Endothelial cell of umbilical vein (primary cell): ENCODE results near the gene TSHZ1. TPM values are rescaled to one million over a fixed set of nuclear protein-coding genes. Genes with fewer than 3 reads are reported as not detected.

Experiments
- BruUV-seq: library from RNA; stranded (reverse); fragments of 400-500 nt; replicated peaks from 2 replicates; lab custom pipeline; 2021; lab: Mats Ljungman, UMichigan
- CTCF ChIA-PET: fragments of 300-600, 350-600 bp; sonication (Branson Sonifier 250); formaldehyde crosslinking; loops from one replicate; lab custom pipeline; 2021; ENCODE audit warnings: antibody characterized with exemption, inconsistent platforms; lab: Charles Lee
- POLR2A ChIA-PET: fragments of 300-600, 350-600 bp; sonication (Branson Sonifier 250); formaldehyde crosslinking; loops from one replicate; lab custom pipeline; 2021; ENCODE audit warnings: antibody characterized with exemption, inconsistent platforms; lab: Charles Lee
- DNase-seq: peaks from one replicate; pipeline ENCODE4 v3.0.0-alpha.2; 2011; ENCODE audit warnings: low read depth, low spot score
- FAIRE-seq: peaks from 2 replicates; lab custom pipeline; 2011; peaks lifted over from hg19 to GRCh38; lab: Jason Lieb, UNC
- H2AFZ ChIP-seq: 2 replicates; pipeline ENCODE4 v1.6.0; 2012; ENCODE audit warnings: low read depth, low read length, control low read depth, inconsistent platforms
- H3K27ac ChIP-seq: 2 replicates; pipeline ENCODE4 v1.5.1; 2011; ENCODE audit warnings: low read depth, mild to moderate bottlenecking, control low read depth, low read length, moderate library complexity; ENCODE audit not compliant: insufficient read depth
- H3K27me3 ChIP-seq, 2 experiments: 2 replicates each; pipeline versions ENCODE4 v1.6.0 to v1.6.1; 2011; ENCODE audit warnings: low read length in 2 of 2, mixed read lengths in 1 of 2; ENCODE audit not compliant: control insufficient read depth in 2 of 2, insufficient read depth in 2 of 2
- H3K36me3 ChIP-seq, 2 experiments: 2 replicates in 1 of 2; 3 replicates in 1 of 2; pipeline ENCODE4 v1.5.1; 2011; ENCODE audit warnings: low read length in 2 of 2, mild to moderate bottlenecking in 1 of 2, moderate library complexity in 1 of 2; ENCODE audit not compliant: control insufficient read depth in 2 of 2, insufficient read depth in 2 of 2; ENCODE audit errors: extremely low read depth in 1 of 2
- H3K4me1 ChIP-seq: 3 replicates; pipeline ENCODE4 v1.5.1; 2011; ENCODE audit warnings: mild to moderate bottlenecking, low read length; ENCODE audit not compliant: control insufficient read depth, insufficient read depth; ENCODE audit errors: extremely low read depth
- H3K4me2 ChIP-seq: 2 replicates; pipeline ENCODE4 v1.6.1; 2011; ENCODE audit warnings: low read length, control low read depth, mixed read lengths; ENCODE audit not compliant: insufficient read depth
- H3K4me3 ChIP-seq, 3 experiments: fragments of 200-600 bp in 1 of 3; sonication (generic), shearing (Covaris generic) in 1 of 3; replicated peaks in 1 of 3; 2 replicates each; pipeline ENCODE4 v1.5.1; 2011 to 2016; ENCODE audit warnings: control low read depth in 3 of 3, low read length in 3 of 3, mild to moderate bottlenecking in 2 of 3, inconsistent platforms in 1 of 3, low read depth in 1 of 3, moderate library complexity in 1 of 3; ENCODE audit not compliant: insufficient read depth in 1 of 3
- H3K79me2 ChIP-seq: 2 replicates; pipeline ENCODE4 v1.6.0; 2012; ENCODE audit warnings: low read length, inconsistent platforms; ENCODE audit not compliant: control insufficient read depth, insufficient read depth
- H3K9ac ChIP-seq: replicated peaks from 2 replicates; pipeline ENCODE3; 2011; ENCODE audit warnings: low read length, control low read depth; ENCODE audit not compliant: insufficient read depth; ENCODE audit errors: extremely low read depth
- H3K9me1 ChIP-seq: replicated peaks from 3 replicates; pipeline ENCODE4 v1.6.0; 2011; ENCODE audit warnings: mild to moderate bottlenecking, low read length; ENCODE audit not compliant: control insufficient read depth, insufficient read depth; ENCODE audit errors: extremely low read depth
- H3K9me3 ChIP-seq: replicated peaks from 2 replicates; pipeline ENCODE4 v1.5.1; 2012; ENCODE audit warnings: low read length, inconsistent platforms; ENCODE audit not compliant: control insufficient read depth, insufficient read depth
- H4K20me1 ChIP-seq: replicated peaks from 2 replicates; pipeline ENCODE3; 2011; ENCODE audit warnings: mild to moderate bottlenecking, low read length; ENCODE audit not compliant: control insufficient read depth, insufficient read depth; ENCODE audit errors: extremely low read depth
- FOS ChIP-seq: IDR thresholded peaks from 2 replicates; pipeline ENCODE4 v1.6.1; 2011; ENCODE audit warnings: mild to moderate bottlenecking, low read length, moderate library complexity, borderline replicate concordance; ENCODE audit not compliant: insufficient read depth
- JUN ChIP-seq: IDR thresholded peaks from 2 replicates; pipeline ENCODE4 v1.6.1; 2011; ENCODE audit warnings: borderline replicate concordance, low read depth; ENCODE audit not compliant: insufficient read length, insufficient read depth
- POLR2AphosphoS5 ChIP-seq: IDR thresholded peaks from 2 replicates; pipeline ENCODE4 v1.6.1; 2012; ENCODE audit warnings: low read depth, mild to moderate bottlenecking, control low read depth, low read length, moderate library complexity; ENCODE audit not compliant: insufficient read depth
- dilution Hi-C: fragments of 300-500 bp; cut with MboI; formaldehyde crosslinking; loops from one replicate; pipeline ENCODE4 v1.15.0; 2019; ENCODE audit warnings: low sequenced_read_pairs; ENCODE audit not compliant: extremely low pct_ligation_motif_present
- intact Hi-C: fragments of 100-400 bp; cut with micrococcal nuclease; formaldehyde crosslinking; loops from one replicate; pipeline ENCODE4 v1.10.0; 2022
- polyA plus RNA-seq, 4 experiments: library from polyadenylated mRNA; depleted of rRNA in 3 of 4; stranded (reverse) in 3 of 4; unstranded in 1 of 4; fragments of >200 nt; gene quantifications; 2 replicates each; pipeline versions ENCODE4 v1.2.1 to v1.2.3, GENCODE V29; 2011 to 2012; ENCODE audit warnings: missing spikeins in 1 of 4
- total RNA-seq: library from RNA; stranded (reverse); gene quantifications from 2 replicates; pipeline ENCODE4 v1.2.3, GENCODE V29; 2021

Gene TSHZ1
- total and polyA plus RNA-seq, 2 donors (not counting 3 experiments of a cell fraction or from before 2014, with no cell fraction given), result 4.2 to 10.2 TPM

DNA sequence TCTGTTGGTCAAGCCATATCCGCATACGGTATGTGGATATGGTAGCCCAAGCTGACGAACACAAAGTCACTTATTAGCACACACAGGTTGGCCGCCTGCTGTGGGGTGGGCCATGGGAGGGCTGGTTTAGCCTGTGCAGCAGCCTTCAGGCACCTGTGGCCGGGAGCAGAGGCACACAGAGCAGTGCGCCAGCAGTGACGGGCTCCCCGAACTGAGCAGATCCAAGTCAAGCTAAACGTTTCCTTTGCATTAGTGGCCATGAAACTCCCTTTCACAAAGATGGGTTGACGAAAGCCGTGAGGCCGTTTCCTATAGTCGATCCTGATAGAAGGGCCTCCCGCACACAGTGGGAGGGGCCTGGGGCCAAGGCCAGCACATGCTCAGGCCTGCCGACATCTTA is 72.1 kb downstream of the TSHZ1 start:
- Histone ChIP-seq H3K9me3 (no peaks in the 10 kb centered on the region), H2AFZ (no peak overlapping the region), H3K4me2 (no peak overlapping the region), H3K36me3 (peaks cover 0 to 19% of the 10 kb centered on the region in 2 experiments), H4K20me1 (no peaks in the 10 kb centered on the region), H3K79me2 (no peaks in the 10 kb centered on the region), H3K9me1 (no peaks in the 10 kb centered on the region), H3K27ac (no peak overlapping the region), H3K4me3 (no peak overlapping the region), H3K27me3 (no peaks in the 10 kb centered on the region), H3K9ac (no peak overlapping the region), H3K4me1 (peaks cover 20% of the 10 kb centered on the region)
- no peak for FAIRE-seq
- no peak for TF ChIP-seq FOS
- ChIA-PET CTCF (no interaction called here), POLR2A (no interaction called here)
- DNase-seq, result no peak
- no TSS peak for BruUV-seq
- dilution Hi-C loops, result no loop called here
- intact Hi-C loops, result no loop called here

DNA sequence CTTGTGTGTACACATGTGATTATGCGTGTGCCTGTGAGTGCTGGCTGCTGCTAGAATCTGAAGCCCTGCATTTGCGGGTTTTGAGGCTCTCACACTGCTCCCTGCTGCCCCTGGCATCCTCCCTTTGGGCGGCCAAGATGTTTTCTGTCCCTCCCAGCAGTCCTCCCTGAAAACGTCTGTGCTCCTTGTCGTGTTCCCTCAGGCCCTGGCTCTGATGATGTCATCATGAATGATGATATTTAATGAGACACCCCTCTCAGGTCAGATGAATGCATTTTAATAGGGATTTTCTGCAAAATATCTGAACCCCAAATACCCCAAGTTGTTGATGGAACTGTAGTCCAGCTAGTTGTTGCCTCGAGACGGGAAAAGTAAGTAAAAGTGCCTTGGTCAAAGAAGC is 73.1 kb downstream of the TSHZ1 start:
- TF ChIP-seq POLR2AphosphoS5 (no peak), JUN (peak; percentile 11)
- Histone ChIP-seq H3K4me1 (peaks cover 20% of the 10 kb centered on the region), H3K27ac (no peak overlapping the region), H3K27me3 (no peaks in the 10 kb centered on the region), H3K4me2 (no peak overlapping the region), H3K4me3 (no peak overlapping the region), H2AFZ (no peak overlapping the region), H3K36me3 (peaks cover 0 to 21% of the 10 kb centered on the region in 2 experiments), H4K20me1 (no peaks in the 10 kb centered on the region), H3K9ac (no peak overlapping the region), H3K9me1 (no peaks in the 10 kb centered on the region), H3K79me2 (no peaks in the 10 kb centered on the region), H3K9me3 (no peaks in the 10 kb centered on the region)
- dilution Hi-C loops (no loop called here), intact Hi-C loops (no loop called here)
- FAIRE-seq (no peak), DNase-seq (no peak)
- no TSS peak for BruUV-seq
- POLR2A ChIA-PET, result no interaction called here
- CTCF ChIA-PET, result no interaction called here
